Stomach (tissue), 4 donors: ENCODE results near the gene PFKP.

Source experiments
- POLR2A ChIP-seq, 4 donors: fragments of 450-650 bp; IDR thresholded peaks; one replicate each; pipeline ENCODE4 v1.6.1; 2016; ENCODE audit warnings: antibody characterized with exemption in 4 of 4, control low read depth in 2 of 4, mild to moderate bottlenecking in 1 of 4, moderate library complexity in 1 of 4
- TF ChIP-seq, protein P1 (sequence below), 7 experiments: fragments of 450-650 bp in 4 of 7; fragments of 200-600 bp in 3 of 7; sonication (generic) in 3 of 7; IDR thresholded peaks; one replicate each; pipeline ENCODE4 v1.5.1; 2016 to 2019; ENCODE audit warnings: antibody characterized with exemption in 7 of 7, control low read depth in 2 of 7, mild to moderate bottlenecking in 1 of 7

DNA sequence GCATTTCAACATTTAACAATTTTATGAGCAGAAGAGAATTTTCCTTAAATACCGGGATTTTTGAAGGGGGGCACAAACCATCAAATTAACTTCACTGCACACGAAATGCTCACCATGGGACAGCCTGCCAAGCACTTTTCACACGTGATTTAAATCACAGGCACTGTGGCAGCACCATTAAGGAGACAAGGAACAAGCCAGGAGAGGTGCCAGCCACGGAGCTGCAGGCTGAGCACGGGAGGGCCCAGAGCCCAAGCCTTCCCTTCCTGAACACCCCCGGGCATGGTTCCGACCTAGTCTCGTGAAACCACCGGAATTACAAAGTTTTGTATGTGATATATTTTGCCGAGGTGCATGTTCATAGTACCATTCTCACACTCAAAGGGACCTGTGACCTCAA lies 91.8 kb downstream of the PFKP start:
- no peak for TF ChIP-seq POLR2A (IDR thresholded peaks at IDR 0.05)
- TF ChIP-seq, protein P1, sequence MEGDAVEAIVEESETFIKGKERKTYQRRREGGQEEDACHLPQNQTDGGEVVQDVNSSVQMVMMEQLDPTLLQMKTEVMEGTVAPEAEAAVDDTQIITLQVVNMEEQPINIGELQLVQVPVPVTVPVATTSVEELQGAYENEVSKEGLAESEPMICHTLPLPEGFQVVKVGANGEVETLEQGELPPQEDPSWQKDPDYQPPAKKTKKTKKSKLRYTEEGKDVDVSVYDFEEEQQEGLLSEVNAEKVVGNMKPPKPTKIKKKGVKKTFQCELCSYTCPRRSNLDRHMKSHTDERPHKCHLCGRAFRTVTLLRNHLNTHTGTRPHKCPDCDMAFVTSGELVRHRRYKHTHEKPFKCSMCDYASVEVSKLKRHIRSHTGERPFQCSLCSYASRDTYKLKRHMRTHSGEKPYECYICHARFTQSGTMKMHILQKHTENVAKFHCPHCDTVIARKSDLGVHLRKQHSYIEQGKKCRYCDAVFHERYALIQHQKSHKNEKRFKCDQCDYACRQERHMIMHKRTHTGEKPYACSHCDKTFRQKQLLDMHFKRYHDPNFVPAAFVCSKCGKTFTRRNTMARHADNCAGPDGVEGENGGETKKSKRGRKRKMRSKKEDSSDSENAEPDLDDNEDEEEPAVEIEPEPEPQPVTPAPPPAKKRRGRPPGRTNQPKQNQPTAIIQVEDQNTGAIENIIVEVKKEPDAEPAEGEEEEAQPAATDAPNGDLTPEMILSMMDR (IDR thresholded peaks at IDR 0.05) = no peak
